VCaP (cell line): ENCODE measurements around the gene UBAC2.
A peak's percentile ranks its signal among the peaks of the same experiment; 100 is the strongest.

ENCODE experiments used
- H3K27ac ChIP-seq: fragments of 450-650 bp; 2 replicates; pipeline ENCODE4 v1.5.1; 2017
- CTCF ChIP-seq: fragments of 450-650 bp; conservative IDR thresholded peaks from 2 replicates; pipeline ENCODE4 v1.5.1; 2017; ENCODE audit warnings: mild to moderate bottlenecking, moderate library complexity

Gene UBAC2

GRCh38 chr13:99353246-99353600 lies 152.6 kb downstream of the UBAC2 start:
- H3K27ac ChIP-seq = no peak overlapping the region
- TF ChIP-seq CTCF = no peak

GRCh38 chr13:99353836-99354235 lies 153.2 kb downstream of the UBAC2 start:
- TF ChIP-seq CTCF = no peak
- H3K27ac ChIP-seq = peak overlapping the region; percentile 48

- peak overlapping the region; percentile 48 for H3K27ac ChIP-seq
- TF ChIP-seq CTCF = no peak
Observed at GRCh38 chr13:99354371-99354951, 153.8 kb downstream of the UBAC2 start.

GRCh38 chr13:99355267-99356011 lies 154.8 kb downstream of the UBAC2 start:
- TF ChIP-seq CTCF = no peak
- peak overlapping the region; percentile 48 for H3K27ac ChIP-seq

GRCh38 chr13:99356012-99356261 lies 155.3 kb downstream of the UBAC2 start:
- H3K27ac ChIP-seq = peak overlapping the region; percentile 48
- TF ChIP-seq CTCF = no peak

GRCh38 chr13:99356262-99357091 lies 155.8 kb downstream of the UBAC2 start:
- no peak for TF ChIP-seq CTCF
- peak overlapping the region; percentile 48 for H3K27ac ChIP-seq

- H3K27ac ChIP-seq = no peak overlapping the region
- no peak for TF ChIP-seq CTCF
Observed at GRCh38 chr13:99357131-99357596, 156.5 kb downstream of the UBAC2 start.
